Measurements from ENCODE around the gene OSBP2.
"Not testable (repeated sequence)": the region's sequence is repeated elsewhere in the genome, so short reads cannot be mapped to it uniquely, and the experiment has no call there.

The OSBP2 gene

DNA sequence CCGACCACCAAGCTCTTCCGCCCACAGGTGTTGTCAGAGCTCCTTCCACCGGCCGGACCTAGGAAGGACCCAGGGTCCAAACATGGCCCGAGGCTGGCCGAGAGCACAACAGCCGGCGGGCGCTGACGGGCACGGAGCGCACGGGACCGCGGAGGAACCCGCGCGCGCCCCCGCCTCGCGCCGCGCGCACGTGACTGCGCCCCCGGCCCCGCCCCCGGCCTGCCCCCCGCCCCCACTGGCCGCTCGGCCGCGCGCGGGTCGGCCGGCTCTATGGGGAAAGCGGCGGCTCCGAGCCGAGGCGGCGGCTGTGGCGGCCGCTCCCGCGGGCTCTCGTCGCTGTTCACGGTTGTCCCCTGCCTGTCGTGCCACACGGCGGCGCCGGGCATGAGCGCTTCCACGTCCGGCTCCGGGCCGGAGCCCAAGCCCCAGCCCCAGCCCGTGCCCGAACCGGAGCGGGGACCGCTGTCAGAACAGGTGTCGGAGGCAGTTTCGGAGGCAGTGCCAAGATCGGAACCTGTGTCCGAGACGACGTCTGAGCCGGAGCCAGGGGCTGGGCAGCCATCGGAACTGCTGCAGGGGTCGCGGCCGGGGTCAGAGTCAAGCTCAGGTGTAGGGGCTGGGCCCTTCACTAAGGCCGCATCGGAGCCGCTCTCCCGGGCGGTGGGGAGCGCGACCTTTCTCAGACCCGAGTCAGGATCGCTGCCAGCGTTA, at the start of gene OSBP2:
Gene OSBP2, plus strand, starts transcription at position 235 of the 711 bp plus-strand sequence. Its CDS starts 36 bp downstream, at position 271.
- no peak for DNase-seq (ENCODE audit: low read depth)

- no peak for DNase-seq (ENCODE audit: low read depth)
Measured at GRCh38 chr22:30646518-30647160, 48.0 kb upstream of the OSBP2 start.

- DNase-seq (ENCODE audit: low read depth), result no peak
Measured at GRCh38 chr22:30647536-30647935, 47.1 kb upstream of the OSBP2 start.

GRCh38 chr22:30648825-30649224, 45.8 kb upstream of the OSBP2 start:
- DNase-seq (ENCODE audit: low read depth), result no peak

GRCh38 chr22:30649430-30650007, 45.2 kb upstream of the OSBP2 start:
- peak; percentile 77 for DNase-seq (ENCODE audit: low read depth)

DNA sequence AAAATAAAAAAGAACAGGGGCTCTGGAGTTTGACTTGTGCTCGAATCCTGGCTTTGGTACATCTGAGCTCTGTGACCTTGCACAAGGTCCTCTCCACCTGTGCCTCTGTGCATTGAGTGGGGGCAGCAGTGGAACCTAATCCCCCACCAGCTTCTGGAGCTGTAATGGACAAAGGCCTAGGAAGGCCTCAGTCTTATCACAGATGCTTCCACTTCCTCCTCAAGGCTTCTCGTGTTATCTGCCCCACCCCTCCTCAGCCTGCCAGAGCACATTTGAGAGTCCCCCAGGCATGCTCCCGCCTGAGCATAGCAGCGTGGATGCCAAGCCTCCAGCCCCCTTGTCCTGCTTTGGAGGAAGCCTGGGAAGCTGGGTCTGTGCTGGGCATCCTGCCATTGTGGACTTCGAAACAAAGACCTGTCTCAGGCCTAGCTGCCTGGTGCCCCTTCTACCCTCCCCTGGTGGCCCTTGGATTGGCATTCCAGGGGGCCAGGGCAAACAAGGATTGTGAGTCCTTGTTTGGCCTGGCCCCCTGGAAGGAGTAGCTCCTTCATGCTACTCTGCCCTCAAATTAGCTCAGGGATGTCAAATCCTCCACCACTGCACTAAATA, 44.1 kb upstream of the OSBP2 start:
- no peak for DNase-seq (ENCODE audit: low read depth)

DNA sequence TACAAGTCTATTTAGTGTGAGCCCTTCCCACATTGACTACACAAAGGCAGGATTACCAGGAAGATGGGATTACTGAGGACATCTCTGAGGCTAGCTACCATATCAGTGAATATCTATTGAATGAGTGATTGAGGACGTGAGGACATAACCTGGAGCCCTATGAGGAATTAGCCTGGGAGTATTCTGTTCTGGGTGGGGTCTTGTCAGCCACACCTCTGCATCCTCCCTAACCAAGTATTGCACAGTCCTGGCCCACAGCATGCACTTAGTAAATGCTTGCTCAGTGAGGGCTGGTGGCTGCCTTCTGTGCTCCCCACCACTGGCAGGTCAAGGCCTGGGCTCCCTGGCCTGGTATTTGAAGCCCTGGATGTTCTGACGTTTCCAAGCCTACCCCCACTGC, 41.8 kb upstream of the OSBP2 start:
- DNase-seq (ENCODE audit: low read depth), result no peak

DNA sequence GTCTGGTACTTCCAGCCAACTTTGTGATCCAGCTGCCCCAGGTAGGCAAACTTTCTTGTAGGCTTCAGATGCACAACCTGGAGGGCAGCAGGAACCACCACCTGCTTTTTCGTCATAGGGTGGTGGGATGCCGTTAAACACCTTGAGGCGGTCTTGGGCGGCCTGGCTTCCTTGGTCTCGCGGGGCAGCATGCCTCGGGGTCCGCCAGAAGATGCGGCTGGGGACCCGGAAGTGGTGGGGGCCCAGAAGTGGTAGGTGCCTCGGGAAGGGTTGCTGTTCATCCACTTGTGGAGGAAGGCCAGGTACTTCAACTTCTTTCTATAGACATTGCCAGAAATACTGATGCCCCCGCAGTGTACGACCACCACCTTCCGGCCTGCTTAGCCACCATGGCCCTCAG, 40.3 kb upstream of the OSBP2 start:
- DNase-seq (ENCODE audit: low read depth), result no peak

GRCh38 chr22:30655532-30655931, 39.1 kb upstream of the OSBP2 start:
- no peak for DNase-seq (ENCODE audit: low read depth)

DNA sequence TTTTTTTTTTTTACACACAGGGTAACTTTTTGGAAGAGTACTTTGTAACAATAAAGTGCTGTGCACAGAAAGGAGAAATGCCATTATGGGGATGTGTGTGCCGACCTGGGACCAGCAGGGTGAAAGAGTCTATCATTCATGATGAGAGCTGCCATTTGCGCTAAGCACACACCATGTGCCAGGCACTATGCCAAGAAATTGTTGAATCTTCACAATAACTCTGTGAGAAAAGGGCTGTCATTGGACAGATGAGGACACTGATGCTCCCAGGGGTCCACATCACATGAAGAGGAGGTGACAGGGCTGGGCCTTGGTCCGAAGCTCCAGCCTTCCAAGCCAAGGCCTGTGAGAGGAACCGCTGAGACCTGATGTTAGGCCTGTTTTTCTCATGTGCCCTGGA, 32.6 kb upstream of the OSBP2 start:
- no peak for DNase-seq (ENCODE audit: low read depth)

DNA sequence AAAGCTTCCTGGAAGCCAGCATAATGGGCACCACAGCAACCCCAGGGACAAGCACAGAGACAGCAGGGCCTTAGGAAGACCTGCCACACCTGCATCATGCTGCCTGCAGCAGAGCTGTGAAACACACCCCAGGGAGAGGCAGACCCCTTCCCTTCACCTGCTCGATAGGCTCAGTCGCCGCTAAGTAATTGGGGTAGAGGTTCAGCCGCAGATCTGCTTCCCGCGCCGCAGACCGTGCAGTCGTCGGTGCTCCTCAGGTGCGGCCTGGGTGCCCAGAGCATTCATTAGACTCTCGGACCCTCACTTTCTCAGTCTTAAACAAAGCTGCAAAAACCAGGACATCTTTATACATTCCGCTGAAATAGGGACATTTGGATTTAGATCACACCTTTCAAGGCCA, 29.9 kb upstream of the OSBP2 start:
- DNase-seq (ENCODE audit: low read depth), result no peak

GRCh38 chr22:30665266-30665665, 29.4 kb upstream of the OSBP2 start:
- DNase-seq (ENCODE audit: low read depth), result no peak

GRCh38 chr22:30665786-30666185, 28.9 kb upstream of the OSBP2 start:
- no peak for DNase-seq (ENCODE audit: low read depth)

DNA sequence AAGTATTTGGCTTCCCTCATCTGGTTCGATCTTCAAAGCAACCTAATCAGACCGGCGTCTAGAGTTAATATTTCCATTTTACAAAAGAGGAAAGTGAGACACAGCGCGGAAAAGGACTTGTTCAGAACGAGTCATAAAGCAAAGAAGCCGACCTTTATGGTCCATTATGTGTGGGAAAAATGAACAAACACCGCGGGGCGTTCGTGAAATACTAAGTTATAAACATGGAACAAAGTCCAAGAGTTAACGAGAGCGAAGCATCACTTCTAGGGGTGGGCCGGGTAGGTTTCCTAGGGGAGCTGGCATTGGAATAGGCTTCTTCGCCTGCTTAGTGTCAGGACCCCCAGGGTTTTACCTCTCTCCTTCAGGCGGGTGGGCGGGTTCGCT, 27.6 kb upstream of the OSBP2 start:
- no peak for DNase-seq (ENCODE audit: low read depth)

GRCh38 chr22:30667494-30668385, 26.9 kb upstream of the OSBP2 start, which contains the start of gene DUSP18:
DUSP18 (minus strand) TSS chr22:30667875; CDS start chr22:30664003, 3,872 bp downstream.
- DNase-seq (ENCODE audit: low read depth), result peak; percentile 69

DNA sequence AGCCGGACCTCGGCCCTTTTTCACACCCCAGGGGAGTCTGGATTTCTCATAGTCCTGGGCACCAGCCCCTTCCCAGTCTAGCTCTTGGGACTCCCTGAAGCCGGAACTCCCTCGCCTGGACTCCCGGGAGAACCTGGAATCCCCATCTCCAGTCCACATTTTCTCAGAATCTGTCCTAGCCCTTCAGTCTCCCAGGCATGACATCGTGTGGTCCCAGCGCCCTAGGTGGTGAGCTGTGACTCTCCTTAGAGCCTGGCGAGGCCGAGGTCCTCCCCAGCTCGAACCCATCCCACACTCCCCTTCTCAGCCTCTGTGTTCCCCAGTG, 26.3 kb upstream of the OSBP2 start:
- DNase-seq (ENCODE audit: low read depth), result no peak

DNA sequence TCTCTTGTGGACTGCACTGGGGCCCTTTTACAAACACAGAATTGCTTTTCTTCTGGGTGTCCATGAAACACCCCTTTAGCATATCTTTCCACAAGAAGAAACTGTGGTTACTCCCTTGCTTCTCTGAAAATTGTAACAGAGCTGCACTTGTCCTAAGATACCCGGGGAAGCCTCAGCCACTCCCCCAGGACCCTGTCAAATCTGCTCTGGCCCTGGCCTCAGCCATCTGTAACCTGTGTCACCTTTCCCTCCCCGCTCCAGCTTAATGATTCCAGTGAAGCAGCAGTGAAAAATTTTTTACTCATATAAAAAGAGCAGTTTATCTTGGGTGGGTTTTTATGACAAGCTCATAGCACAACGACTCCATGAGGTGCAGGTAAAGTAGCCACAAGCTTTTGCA, 23.6 kb upstream of the OSBP2 start:
- no peak for DNase-seq (ENCODE audit: low read depth)

DNA sequence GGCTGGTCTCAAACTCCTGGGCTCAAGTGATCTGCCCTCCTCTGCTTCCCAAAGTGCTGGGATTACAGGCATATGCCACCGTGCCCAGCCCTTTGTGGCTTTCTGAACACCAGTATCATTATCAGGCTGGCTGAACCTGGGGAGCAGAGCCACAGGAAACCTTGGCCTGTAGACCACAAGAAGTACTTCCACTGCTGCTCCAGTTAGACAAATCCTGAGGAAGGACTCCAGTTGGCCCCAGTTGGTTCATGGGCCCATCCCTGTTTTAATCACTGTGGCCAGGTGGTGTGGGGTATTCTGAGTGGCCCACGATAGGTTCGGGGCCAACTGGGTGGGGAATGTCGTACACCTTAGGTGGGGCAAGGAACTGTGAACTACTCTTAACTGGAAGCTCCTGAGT, 21.5 kb upstream of the OSBP2 start:
- no peak for DNase-seq (ENCODE audit: low read depth)

DNA sequence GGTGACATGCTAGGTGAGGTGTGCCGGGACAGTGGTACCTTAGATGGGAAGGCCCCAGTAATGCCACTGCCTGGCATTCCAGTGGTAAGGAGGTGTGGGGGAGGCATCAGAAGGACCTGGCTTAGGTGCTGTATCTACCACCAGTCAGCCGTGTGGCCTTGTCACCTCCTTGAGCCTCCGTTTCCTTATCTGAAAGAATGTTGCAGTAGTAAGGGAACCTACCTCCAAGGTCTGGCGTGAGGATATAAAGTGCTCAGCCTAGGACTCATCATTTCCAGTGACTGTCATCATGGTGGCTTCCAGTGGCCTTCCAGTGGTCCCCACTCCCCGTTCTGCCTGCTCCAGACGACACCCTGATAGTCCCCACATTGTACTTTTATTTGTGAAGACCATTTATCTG, 20.2 kb upstream of the OSBP2 start:
- DNase-seq (ENCODE audit: low read depth), result no peak

- DNase-seq (ENCODE audit: low read depth), result no peak
Measured at GRCh38 chr22:30675436-30675835, 19.2 kb upstream of the OSBP2 start.

DNA sequence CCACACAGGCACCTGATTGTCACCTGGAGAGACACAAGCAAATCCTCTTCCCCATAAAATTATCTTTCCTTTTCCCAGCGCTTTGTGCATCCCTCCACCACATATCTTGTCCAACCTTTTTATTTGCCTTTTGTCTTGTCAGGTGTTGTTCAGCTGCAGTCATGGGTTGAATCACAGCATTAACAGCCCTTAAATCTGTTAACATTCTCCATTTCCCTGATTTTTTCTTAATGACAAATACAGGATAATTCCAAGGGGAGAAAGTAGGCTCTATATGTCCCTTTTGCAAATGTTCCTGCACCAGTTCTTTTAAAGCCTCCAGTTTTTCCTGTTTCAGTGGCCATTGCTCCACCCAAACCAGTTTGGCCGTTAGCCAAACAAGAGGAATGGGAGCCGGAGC, 18.1 kb upstream of the OSBP2 start:
- not testable (repeated sequence) for DNase-seq (ENCODE audit: low read depth)
